ENCODE results near the gene MRC2.

The MRC2 gene

GRCh38 chr17:62641951-62642350 lies 14.5 kb downstream of the MRC2 start:
- no peak for DNase-seq

DNA sequence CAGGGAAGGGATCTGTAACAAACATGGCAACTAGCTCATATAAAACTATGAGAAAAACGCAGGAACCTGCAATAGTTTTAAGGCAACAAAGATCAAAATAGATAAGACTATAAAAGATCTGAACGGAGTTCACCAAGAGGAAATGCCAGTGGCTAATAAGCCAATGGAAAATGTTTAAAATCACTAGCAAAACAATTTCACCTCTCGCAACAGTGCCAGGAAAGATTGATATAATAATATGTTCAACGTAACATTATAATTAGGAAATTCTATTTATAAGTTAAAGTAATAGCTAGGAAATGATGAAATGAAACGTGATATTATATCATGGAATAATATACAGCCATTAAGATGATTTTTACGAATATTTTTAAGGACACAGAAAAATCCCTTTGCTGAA lies 16.0 kb downstream of the MRC2 start:
- no peak for DNase-seq

DNA sequence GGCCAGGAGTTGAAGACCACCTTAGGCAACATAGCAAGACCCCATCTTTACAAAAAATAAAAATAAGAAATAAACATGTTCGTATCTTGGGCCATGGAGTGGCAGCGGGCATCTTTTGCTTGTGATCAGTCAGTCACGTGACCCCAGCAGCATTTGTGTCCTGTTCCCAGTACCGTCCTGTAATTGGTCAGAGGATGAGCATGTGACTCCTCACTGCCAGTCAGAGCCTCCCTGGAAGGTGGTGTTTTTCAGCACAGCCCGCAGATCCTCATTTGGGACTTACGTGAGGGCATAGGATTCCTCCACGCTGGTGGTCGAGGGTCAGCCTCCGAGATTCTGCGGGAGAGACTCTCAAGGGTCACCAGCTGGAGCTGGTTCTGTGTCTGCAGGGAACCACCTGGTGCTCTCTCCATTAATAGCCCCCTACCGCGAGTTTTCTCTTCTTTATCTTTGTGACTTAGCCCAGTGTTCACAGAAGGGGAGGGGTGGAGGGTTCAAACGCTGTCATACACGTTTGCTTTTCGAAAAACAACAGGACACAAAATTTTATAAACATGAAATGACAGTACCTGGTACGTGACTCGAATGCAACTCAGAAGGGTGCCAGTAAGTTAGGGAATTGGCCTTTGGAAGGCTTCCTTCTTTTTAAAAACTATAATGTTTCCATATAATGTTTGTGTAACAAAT lies 17.2 kb downstream of the MRC2 start:
- DNase-seq = no peak

- no peak for DNase-seq
These were observed 20.9 kb downstream of the MRC2 start for GRCh38 chr17:62648251-62648955.

DNA sequence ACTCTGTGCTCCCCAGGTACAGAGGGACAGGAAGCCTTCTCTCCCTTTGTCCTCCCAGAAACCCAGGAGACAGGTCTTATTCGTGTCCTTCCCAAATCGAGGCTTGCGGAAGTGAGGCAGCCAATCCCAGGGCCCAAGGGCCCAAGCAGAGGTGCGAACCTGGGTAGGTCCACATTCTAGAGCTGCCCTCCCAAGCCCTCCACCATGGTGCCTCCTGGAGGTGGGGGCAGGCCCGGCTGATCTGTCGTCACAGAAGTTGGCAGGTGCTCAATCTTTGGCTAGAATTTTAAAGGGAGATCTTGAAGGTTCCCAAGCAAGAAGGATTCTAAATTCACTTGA lies 21.5 kb downstream of the MRC2 start:
- no peak for DNase-seq

DNA sequence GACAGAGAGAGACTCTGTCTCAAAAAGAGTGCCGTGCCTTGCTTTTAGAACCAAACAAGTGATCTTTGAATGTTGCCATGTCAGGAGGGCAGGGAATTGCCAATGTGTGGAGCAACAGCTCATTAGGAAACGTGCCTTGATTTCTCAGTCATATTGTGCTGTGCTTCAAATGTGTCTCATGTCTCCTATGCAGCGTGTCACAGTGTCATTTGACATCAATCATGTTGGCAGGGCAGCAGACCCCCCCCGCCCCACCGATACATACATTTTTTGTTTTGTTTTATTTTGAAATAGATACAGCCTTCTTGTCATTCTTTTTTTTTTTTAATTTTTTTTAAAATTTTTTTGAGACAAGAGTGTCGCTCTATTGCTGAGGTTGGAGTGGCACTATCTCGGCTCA lies 22.1 kb downstream of the MRC2 start:
- DNase-seq = no peak

- DNase-seq = no peak
These were observed 23.1 kb downstream of the MRC2 start for GRCh38 chr17:62650587-62650986.

- peak; percentile 82 for DNase-seq
These were observed 25.0 kb downstream of the MRC2 start for GRCh38 chr17:62652251-62653001.

GRCh38 chr17:62653002-62653825 lies 25.7 kb downstream of the MRC2 start:
- DNase-seq = peak; percentile 72

GRCh38 chr17:62653826-62654761 lies 26.6 kb downstream of the MRC2 start:
- peak; percentile 41 for DNase-seq

- no peak for DNase-seq
These were observed 28.2 kb downstream of the MRC2 start for GRCh38 chr17:62655656-62656055.

DNA sequence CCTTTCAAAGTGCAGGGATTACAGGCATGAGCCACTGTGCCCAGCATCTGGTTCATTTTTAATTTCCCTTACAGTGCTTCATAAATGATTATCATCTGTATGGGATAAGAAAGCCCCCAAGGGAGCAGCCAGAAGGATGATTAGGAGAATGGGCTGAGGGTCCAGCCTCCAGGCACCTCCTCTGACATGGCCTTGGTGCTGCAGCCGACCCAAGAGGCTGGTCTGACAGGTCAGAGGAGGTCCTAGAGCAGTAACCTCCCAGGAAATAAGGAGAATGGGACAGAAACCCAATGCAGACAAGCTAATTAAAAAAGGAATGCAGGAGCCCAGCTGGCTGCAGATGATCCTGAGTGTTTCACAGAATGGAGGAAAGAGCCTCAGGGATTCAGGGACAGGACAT lies 29.0 kb downstream of the MRC2 start:
- DNase-seq = no peak

DNA sequence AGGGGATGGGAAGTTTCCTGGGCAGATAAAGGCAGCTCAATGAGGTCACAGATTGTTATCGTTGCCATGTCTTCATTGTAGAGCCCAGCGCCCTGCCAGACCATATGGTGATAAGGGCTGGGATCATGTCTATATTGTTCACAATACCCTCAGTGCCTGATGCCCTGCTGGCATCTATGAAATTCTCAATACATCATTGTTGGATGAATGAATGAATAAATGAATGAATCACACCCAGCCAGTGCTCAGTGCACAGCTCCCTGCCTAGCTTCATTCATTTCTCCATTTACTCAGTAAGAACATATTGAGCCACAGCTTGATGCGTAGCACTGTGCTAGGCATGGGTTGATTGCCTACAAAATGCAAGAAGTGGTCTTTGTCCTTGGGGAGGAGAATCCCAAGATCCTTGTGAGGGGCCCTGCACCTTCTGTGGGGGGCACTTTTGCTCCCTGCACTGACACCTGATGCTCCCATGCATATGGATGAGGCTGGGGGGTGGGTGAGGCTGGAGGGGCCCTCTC lies 29.7 kb downstream of the MRC2 start:
- no peak for DNase-seq

DNA sequence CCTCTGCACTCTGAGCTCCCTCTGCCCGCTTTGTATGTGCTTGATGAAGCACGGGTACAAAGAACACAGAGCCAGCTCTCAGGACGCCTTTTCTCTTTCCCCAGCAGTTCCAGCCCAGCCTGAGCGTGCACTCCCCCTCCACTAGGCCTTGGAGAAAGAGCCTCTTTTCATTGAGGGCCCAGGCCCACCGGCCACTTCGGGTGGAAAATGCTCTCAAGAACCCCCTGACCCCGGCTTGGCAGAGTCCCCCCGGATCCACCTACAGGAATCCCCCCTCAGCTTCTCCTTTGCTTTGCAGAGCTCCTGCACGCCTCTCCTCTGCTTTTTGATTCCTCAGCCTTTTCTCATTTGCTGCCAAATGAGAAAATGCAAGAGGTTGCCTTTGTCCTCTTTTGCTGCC lies 30.2 kb downstream of the MRC2 start:
- DNase-seq = no peak

GRCh38 chr17:62658136-62658920 lies 30.9 kb downstream of the MRC2 start:
- DNase-seq = no peak

- no peak for DNase-seq
These were observed 33.2 kb downstream of the MRC2 start for GRCh38 chr17:62660629-62661118.

DNA sequence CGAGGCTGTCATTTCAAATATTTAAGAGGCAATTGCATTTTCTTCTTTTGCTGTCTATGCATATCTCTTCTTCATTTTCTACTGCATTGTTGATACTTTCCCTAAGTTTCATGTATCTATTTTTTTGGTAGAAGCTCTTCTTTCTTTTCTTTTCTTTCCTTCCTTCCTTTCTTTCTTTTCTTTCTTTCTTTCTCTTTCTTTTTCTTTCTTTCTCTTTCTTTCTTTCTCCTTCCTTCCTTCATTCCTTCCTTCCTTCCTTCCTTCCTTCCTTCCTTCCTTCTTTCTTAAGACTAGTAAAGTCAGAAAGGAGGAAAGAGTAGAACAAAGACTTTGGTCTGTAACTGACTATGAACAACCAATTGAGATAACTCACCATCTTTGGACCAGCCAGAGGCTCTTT lies 33.9 kb downstream of the MRC2 start:
- no peak for DNase-seq

- no peak for DNase-seq
These were observed 35.4 kb downstream of the MRC2 start for GRCh38 chr17:62662855-62663254.

DNA sequence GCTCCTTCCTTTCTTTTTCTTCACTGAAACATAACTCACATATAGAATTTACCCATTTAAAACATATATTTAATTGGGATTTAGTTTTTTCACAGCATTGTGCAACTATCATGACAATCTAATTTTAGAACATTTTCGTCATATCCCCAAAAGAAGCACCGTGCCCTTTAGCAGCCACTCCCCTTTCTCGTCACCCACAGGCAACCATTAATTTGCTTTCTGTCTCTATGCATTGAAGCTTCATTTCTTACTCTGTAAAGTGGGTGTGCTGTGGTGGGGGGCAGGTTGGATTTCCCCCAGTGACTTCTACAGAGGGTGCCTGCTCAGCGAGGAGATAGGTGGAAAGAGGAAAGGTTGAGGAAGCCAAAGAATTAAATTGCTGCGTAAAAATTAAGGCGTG lies 35.8 kb downstream of the MRC2 start:
- no peak for DNase-seq

DNA sequence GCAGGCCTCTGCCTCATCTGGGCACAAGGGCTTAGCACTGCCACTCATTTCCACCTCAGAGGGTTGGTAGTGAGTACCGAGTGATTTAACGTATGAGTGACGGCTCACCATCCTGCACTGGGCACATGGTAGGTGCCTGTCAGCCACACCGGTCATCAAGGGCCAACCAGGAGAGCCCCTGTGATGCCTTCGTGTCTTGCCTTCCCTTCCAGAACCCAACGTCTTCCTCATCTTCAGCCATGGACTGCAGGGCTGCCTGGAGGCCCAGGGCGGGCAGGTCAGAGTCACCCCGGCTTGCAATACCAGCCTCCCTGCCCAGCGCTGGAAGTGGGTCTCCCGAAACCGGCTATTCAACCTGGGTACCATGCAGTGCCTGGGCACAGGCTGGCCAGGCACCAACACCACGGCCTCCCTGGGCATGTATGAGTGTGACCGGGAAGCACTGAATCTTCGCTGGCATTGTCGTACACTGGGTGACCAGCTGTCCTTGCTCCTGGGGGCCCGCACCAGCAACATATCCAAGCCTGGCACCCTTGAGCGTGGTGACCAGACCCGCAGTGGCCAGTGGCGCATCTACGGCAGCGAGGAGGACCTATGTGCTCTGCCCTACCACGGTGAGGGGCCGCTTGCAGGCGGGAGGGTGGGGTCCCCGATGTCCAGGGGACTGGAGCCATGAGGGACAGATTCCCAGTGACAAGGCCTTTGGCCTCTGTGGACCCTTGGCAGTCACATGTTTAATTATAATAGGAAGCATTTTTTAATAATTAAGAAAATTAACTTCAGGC lies 37.1 kb downstream of the MRC2 start:
- no peak for DNase-seq
